Peyer's patch (tissue), 4 donors: ENCODE results near the gene IGF2BP2. TPM values are rescaled to one million over a fixed set of nuclear protein-coding genes. Genes with fewer than 3 reads are reported as not detected.

Source experiments
- DNase-seq, 3 donors: peaks; one replicate each; pipeline ENCODE4 v3.0.0-alpha.2; 2017 to 2019
- H3K27ac ChIP-seq, 4 donors: fragments of 200-600 bp; sonication (generic); one replicate each; pipeline ENCODE4 v1.5.1; 2016 to 2019
- H3K27me3 ChIP-seq, 2 donors: fragments of 200-600 bp; sonication (generic); one replicate each; pipeline ENCODE4 v1.5.1; 2019
- H3K36me3 ChIP-seq, 3 donors: fragments of 200-600 bp; sonication (generic); one replicate each; pipeline ENCODE4 v1.5.1; 2016 to 2019
- H3K4me1 ChIP-seq, 4 donors: fragments of 200-600 bp; sonication (generic); one replicate each; pipeline ENCODE4 v1.5.1; 2016 to 2019
- H3K4me3 ChIP-seq, 4 donors: fragments of 200-600 bp; sonication (generic); 1 replicate in 3 of 4; 2 replicates in 1 of 4; pipeline ENCODE4 v1.5.1; 2016 to 2019; ENCODE audit warnings: mild to moderate bottlenecking in 1 of 4
- H3K9me3 ChIP-seq, 4 donors: fragments of 200-600 bp; sonication (generic); one replicate each; pipeline ENCODE4 v1.5.1; 2016 to 2019; ENCODE audit warnings: mild to moderate bottlenecking in 1 of 4
- CTCF ChIP-seq, 6 experiments: fragments of 450-650 bp in 4 of 6; fragments of 200-600 bp in 2 of 6; sonication (generic) in 1 of 6; IDR thresholded peaks; one replicate each; pipeline ENCODE4 v1.5.1; 2017 to 2019; ENCODE audit warnings: antibody characterized with exemption in 6 of 6, mild to moderate bottlenecking in 3 of 6, moderate library complexity in 1 of 6
- POLR2A ChIP-seq, 2 donors: fragments of 450-650 bp; IDR thresholded peaks; one replicate each; pipeline ENCODE4 v1.5.1; 2017; ENCODE audit warnings: antibody characterized with exemption in 2 of 2, mild to moderate bottlenecking in 2 of 2, moderate library complexity in 2 of 2
- total RNA-seq, 4 donors: library from RNA; depleted of rRNA; stranded (reverse); fragments of >200 nt; gene quantifications; one replicate each; pipeline ENCODE4 v1.1.0, GENCODE V29; 2016

Gene IGF2BP2
- total RNA-seq, 4 donors from 2014 or later, result 61.9 to 116 (median 99.8) TPM

- Histone ChIP-seq H3K9me3 (no peaks in the 10 kb centered on the region), H3K36me3 (peaks cover 0 to 29% (median 0%) of the 10 kb centered on the region in 3 donors), H3K4me3 (no peak overlapping the region), H3K4me1 (no peaks in the 10 kb centered on the region), H3K27ac (no peak overlapping the region), H3K27me3 (no peaks in the 10 kb centered on the region)
- no peak for DNase-seq
- TF ChIP-seq CTCF (IDR thresholded peaks at IDR 0.05), result no peak
- no peak for TF ChIP-seq POLR2A (IDR thresholded peaks at IDR 0.05)
These were observed 170.7 kb downstream of the IGF2BP2 start for GRCh38 chr3:185653949-185654757.

- Histone ChIP-seq H3K9me3 (no peaks in the 10 kb centered on the region), H3K27me3 (no peaks in the 10 kb centered on the region), H3K36me3 (peaks cover 0 to 23% (median 0%) of the 10 kb centered on the region in 3 donors), H3K4me1 (no peaks in the 10 kb centered on the region), H3K27ac (no peak overlapping the region), H3K4me3 (no peak overlapping the region)
- TF ChIP-seq CTCF (IDR thresholded peaks at IDR 0.05) (no peak), POLR2A (IDR thresholded peaks at IDR 0.05) (no peak)
- no peak for DNase-seq
These were observed 172.9 kb downstream of the IGF2BP2 start for GRCh38 chr3:185651971-185652370.

GRCh38 chr3:185649414-185649813 lies 175.4 kb downstream of the IGF2BP2 start:
- H3K27me3 ChIP-seq, result no peaks in the 10 kb centered on the region
- H3K36me3 ChIP-seq, result peaks cover 0 to 17% (median 0%) of the 10 kb centered on the region in 3 donors
- no peaks in the 10 kb centered on the region for H3K9me3 ChIP-seq
- no peak overlapping the region for H3K27ac ChIP-seq
- no peak for DNase-seq
- no peak overlapping the region for H3K4me3 ChIP-seq
- no peaks in the 10 kb centered on the region for H3K4me1 ChIP-seq
- no peak for TF ChIP-seq POLR2A (IDR thresholded peaks at IDR 0.05)
- TF ChIP-seq CTCF (IDR thresholded peaks at IDR 0.05), result no peak

- TF ChIP-seq CTCF (IDR thresholded peaks at IDR 0.05) (no peak), POLR2A (IDR thresholded peaks at IDR 0.05) (no peak)
- DNase-seq, result no peak
- Histone ChIP-seq H3K9me3 (no peaks in the 10 kb centered on the region), H3K4me3 (no peak overlapping the region), H3K4me1 (no peaks in the 10 kb centered on the region), H3K36me3 (peaks cover 0 to 10% (median 0%) of the 10 kb centered on the region in 3 donors), H3K27me3 (no peaks in the 10 kb centered on the region), H3K27ac (no peak overlapping the region)
These were observed 176.4 kb downstream of the IGF2BP2 start for GRCh38 chr3:185648396-185648795.

- no peaks in the 10 kb centered on the region for H3K9me3 ChIP-seq
- no peak for DNase-seq
- no peak overlapping the region for H3K27ac ChIP-seq
- no peaks in the 10 kb centered on the region for H3K4me1 ChIP-seq
- H3K27me3 ChIP-seq, result no peaks in the 10 kb centered on the region
- no peak for TF ChIP-seq CTCF (IDR thresholded peaks at IDR 0.05)
- no peak for TF ChIP-seq POLR2A (IDR thresholded peaks at IDR 0.05)
- H3K4me3 ChIP-seq, result no peak overlapping the region
- H3K36me3 ChIP-seq, result peaks cover 0 to 10% (median 0%) of the 10 kb centered on the region in 3 donors
These were observed 177.0 kb downstream of the IGF2BP2 start for GRCh38 chr3:185647880-185648210.
